NCI-H460 (cell line): ENCODE measurements around the gene CDH4. TPM values are rescaled to one million over a fixed set of nuclear protein-coding genes. Genes with fewer than 3 reads are reported as not detected.
A peak's percentile ranks its signal among the peaks of the same experiment; 100 is the strongest.
"Not testable (repeated sequence)": the region's sequence is repeated elsewhere in the genome, so short reads cannot be mapped to it uniquely, and the experiment has no call there.

Experiments
- DNase-seq: peaks from one replicate; pipeline ENCODE4 v3.0.0-alpha.2; 2016; ENCODE audit warnings: low read depth; ENCODE audit errors: extremely low read depth
- total RNA-seq: library from RNA; depleted of rRNA; stranded (reverse); fragments of >200 nt; shearing (Covaris generic); gene quantifications from 2 replicates; pipeline ENCODE4 v1.2.3, GENCODE V29; 2014

CDH4 gene
- total RNA-seq, 1 experiment from 2014 or later = not detected

DNA sequence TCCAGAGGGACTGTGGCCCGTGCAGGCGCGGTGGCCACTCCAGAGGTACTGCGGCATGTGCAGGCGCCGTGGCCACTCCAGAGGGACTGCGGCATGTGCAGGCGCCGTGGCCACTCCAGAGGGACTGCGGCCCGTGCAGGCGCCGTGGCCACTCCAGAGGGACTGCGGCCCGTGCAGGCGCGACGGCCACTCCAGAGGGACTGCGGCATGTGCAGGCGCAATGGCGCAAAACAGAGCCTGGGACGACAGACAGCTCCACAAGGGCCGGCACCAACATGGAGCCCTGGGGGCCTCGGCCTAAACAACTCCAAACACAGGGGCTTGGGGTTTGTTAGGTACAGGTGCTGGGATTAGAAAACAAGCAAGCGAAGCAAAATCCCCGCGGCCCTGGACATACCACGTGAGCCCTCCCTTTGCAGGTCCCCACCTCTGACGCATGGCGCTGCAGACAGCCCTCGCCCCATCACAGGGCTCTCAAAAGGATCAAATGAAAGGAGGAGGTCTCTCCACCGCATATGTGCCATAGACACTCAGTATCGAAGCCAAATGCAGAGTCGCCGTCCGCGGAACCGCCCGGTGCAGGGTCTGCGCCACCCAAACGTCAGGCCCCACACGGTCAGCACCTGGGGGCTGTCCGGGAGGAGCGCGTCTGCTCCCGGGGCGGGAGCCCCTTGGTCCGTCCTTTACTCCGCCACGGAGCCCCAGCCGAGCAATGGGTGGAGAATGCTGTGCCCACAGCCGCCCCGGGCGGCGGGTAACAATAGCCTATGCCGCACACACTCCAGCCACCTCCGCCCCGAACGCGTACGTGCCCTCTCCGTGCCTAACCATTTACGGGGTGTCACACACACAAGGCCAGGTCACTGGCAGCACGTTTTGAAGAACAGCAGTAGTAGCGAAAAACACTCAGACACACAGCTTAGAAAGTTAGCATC lies 727.9 kb downstream of the CDH4 start:
- DNase-seq = no peak

DNA sequence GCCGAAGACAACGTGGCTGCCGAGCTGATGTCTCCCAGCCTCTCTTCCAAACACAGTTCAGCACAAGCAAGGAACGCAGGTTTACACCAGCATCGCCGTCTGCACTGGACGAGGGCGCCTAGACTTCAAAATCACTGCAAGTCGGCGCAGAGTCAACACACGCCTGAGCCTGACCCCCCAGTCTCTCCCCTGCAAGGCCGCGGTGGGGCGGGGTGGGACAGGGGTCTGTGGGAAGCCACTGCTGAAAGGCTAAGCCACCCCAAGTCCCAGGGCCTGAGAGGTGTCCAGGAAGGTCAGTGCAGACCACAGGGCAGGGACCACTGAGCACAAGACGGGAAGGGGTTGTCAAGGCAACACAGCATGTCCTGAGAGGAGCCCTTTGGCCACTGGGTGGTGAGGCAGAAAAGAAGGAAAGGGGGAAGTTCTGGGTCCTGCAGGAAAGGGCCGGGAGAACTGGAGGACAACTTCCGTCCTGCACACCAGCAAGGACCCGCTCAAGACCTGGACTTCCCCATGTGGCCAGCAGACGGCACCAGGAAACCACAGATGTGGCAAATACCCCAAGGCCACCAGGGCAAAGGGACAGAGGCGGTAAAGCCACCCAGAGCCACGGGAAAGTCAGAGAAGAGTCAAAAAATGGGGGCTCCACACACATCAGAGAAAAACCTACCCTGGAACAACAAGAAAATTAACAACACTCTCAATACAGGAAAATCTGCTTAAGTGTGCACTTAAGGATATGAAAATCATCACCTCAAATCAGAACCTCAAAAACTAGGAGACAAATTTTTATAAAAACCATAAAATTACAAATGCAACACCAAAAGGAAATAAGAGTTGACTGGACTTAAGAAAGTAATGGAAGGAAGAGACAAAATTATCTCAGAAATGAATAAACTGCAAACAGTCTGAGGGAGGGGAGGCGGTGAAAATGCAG lies 728.9 kb downstream of the CDH4 start:
- peak; percentile 51 for DNase-seq

DNA sequence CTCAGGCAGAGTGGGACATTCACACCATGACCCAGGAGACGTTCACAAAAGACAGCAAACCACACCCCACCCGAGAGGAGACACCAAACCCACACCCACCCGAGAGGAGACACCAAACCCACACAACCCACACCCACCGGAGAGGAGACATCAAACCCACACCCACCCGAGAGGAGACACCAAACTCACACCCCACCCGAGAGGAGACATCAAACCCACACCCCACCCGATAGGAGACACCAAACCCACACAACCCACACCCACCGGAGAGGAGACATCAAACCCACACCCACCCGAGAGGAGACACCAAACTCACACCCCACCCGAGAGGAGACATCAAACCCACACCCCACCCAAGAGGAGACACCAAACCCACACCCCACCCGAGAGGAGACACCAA lies 729.6 kb downstream of the CDH4 start:
- DNase-seq = not testable (repeated sequence)

DNA sequence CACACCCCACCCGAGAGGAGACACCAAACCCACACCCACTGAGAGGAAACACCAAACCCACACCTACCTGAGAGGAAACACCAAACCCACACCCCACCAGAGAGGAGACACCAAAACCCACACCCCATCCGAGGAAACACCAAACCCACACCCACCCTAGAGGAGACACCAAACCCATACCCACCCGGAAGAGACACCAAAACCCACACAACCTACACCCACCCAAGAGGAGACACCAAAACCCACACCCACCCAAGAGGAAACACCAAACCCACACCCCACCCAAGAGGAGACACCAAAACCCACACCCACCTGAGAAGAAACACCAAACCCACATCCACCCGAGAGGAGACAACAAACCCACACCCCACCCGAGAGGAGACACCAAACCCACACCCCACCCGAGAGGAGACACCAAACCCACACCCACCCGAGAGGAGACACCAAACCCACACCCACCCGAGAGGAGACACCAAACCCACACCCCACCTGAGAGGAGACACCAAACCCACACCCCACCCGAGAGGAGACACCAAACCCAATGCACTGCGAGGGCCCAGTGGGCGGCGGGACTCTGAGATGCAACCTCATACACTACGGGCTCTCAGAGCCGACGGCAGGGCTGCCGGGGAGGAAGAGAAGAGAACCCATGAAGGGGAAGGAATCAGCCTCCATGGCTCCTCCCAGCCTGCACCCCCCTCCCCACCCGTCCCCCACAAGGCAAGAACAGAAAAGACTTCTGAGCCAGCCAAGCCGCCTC lies 730.3 kb downstream of the CDH4 start:
- no peak for DNase-seq

DNA sequence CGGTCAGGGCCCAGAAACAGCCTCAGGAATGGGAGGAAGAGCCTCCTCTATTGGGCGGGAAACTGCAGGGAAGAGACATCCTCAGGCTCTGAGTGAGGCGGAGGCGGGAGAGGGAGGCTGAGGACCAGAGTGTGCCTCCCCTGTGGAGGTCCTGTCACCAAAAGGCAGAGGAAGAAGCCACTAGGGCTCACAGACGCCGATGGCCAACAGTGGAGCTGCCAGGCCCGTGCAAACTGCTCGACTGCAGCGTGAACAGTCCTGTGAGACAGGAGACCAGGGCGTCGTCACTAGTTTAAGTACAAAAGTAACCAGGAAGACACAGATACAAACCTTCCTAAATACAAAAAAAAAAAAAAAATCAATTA lies 730.9 kb downstream of the CDH4 start:
- DNase-seq = no peak

DNA sequence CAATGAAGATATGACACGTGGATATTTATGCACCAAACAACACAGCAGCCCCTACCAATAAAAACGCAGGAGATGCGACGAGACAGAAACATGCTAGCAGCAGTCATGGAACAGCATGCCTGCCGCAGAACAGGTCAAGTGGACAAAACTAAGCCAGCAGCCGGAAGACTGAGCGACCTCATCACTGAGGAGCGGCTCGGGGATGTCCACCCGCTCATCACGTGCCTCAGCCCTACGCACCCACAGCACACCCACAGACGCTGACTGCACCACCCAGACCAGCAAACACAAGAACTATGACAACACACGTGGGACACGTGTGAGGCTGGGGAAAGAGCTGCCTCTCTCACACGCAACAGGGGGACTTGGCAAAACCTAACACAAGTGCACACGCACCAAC lies 731.9 kb downstream of the CDH4 start:
- DNase-seq = no peak

DNA sequence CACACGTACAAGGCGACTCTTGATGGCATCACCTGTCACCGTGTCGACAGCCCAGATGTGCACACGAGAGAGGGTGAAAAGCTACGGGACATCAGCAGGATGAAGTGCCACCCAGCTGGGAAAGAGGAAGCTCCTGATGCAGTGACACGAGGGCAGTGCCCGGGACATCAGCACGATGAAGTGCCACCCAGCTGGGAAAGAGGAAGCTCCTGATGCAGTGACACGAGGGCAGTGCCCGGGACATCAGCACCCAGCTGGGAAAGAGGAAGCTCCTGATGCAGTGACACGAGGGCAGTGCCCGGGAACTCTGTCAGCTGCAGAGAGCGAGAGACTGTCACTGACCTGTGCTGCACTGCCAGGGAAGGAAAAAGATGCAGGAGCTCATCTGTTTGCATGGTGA lies 732.4 kb downstream of the CDH4 start:
- DNase-seq = not testable (repeated sequence)

DNA sequence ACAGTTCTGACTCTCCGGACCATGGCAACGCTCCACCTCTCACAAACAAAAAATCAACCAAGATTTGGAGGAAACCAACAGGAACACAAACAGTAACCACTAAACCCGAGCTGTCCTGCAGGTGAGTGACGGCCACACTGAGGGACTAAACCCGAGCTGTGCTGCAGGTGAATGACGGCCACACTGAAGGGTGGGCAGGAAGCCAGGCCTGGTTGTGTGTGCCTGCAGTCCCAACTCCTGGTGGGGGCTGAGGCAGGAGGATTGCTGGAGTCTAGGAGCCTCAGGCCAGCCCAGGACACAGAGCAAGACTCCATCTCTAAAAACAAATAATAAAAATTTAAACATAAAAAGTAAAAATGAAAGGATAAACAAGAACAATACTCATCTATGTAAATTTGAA lies 733.0 kb downstream of the CDH4 start:
- no peak for DNase-seq

DNA sequence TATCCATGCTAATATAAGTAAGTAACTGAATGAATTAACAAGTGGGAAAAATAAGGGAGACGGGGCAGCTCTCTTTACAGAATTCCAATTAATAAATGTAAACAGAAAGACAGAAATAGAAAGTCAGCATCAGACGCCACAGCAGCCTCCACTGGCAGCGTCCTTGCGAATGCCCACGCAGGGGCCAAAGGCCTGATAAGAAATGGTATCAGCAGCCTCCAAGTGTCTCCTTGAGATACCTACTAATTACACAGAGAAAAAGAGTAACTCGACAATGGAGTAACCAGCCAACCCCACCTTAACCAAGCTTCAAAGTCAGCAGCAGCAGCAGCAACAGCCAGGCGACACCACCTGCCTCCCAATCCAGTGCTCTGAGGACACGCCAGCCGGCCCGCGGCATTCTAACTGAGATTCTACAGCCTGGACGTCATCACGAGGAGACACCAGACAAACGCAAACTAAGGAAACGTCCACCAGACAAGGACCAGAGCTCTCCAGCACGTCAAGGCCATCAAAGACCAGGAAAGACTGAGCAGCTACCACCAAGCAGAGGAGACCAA lies 734.8 kb downstream of the CDH4 start:
- DNase-seq = no peak

DNA sequence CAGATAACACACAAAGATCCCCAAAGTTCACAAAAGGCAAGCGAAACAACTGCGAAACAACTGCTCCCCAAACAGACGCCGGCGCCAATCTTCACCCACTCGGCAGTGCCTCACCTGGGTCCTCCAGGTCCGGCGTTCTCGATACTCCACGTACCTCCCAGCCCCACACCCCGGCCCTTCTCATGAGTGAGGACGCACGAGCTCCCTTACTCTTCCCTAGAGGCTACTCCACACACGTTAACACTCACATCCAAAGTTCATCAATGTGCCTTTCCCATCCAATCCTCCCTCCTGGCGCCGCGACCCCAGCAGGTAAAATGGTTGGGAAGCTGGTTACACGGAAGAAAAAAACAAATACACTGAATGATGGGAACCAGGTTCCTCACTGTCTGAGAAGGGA lies 736.6 kb downstream of the CDH4 start:
- DNase-seq = no peak

DNA sequence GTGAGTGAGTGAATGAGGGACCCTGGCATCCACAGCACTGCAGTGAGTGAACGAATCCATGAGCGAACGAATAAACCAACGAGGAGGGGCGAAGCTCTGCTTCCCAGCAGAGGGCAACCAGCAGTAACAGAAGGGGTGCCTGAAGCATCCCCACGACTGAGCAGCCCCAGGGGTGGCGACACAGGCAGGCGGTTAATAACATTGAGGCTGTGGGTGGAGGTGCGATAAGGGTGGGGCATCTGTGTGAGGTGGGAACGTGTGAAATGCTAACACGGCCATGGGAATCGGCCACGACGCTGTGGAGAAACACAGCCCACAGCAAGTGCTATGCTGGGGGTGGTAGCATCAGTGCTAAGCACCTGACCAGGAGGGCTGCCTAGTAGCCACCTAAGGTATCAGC lies 737.7 kb downstream of the CDH4 start:
- DNase-seq = no peak
